22Rv1 (cell line): Measurements from ENCODE around the gene KRTDAP.

Experiments
- CTCF ChIP-seq: fragments of 450-650 bp; IDR thresholded peaks from 2 replicates; pipeline ENCODE4 v1.5.1; 2017; ENCODE audit warnings: mild to moderate bottlenecking
- ZFX ChIP-seq: fragments of 450-650 bp; IDR thresholded peaks from 2 replicates; pipeline ENCODE4 v1.6.1; 2017; ENCODE audit warnings: antibody characterized with exemption, borderline replicate concordance

GRCh38 chr19:35439921-35440320 lies 50.3 kb downstream of the KRTDAP start:
- TF ChIP-seq CTCF (no peak), ZFX (no peak)
